Psoas muscle (tissue), 8 donors: ENCODE measurements around the gene ARID4B. TPM values are rescaled to one million over a fixed set of nuclear protein-coding genes. Genes with fewer than 3 reads are reported as not detected.

ENCODE experiments used
- ATAC-seq, 4 donors: fragments of 200-7000 bp; cut with Tn5 transposase; one replicate each; pipeline ENCODE4 v1.9.1; 2020; ENCODE audit warnings: moderate library complexity in 3 of 4, mild to moderate bottlenecking in 2 of 4
- DNase-seq, 2 donors: peaks; one replicate each; pipeline ENCODE4 v3.0.0-alpha.2; 2020
- H3K27ac ChIP-seq: fragments of 200-600 bp; one replicate; pipeline ENCODE4 v1.8.0; 2022
- H3K27me3 ChIP-seq, 3 donors: fragments of 200-600 bp in 1 of 3; one replicate each; pipeline versions ENCODE4 v1.6.1 to v1.8.0; 2013 to 2022; ENCODE audit warnings: low read length in 2 of 3, mild to moderate bottlenecking in 2 of 3, moderate library complexity in 1 of 3; ENCODE audit not compliant: insufficient read depth in 3 of 3
- H3K36me3 ChIP-seq, 2 donors: fragments of 200-600 bp in 1 of 2; one replicate each; pipeline versions ENCODE4 v1.6.1 to v1.8.0; 2013 to 2022; ENCODE audit warnings: low read depth in 1 of 2, mild to moderate bottlenecking in 1 of 2, moderate library complexity in 1 of 2; ENCODE audit not compliant: insufficient read depth in 1 of 2
- H3K4me1 ChIP-seq: fragments of 200-600 bp; one replicate; pipeline ENCODE4 v1.8.0; 2022
- H3K4me3 ChIP-seq: fragments of 200-600 bp; one replicate; pipeline ENCODE4 v1.8.0; 2022; ENCODE audit warnings: mild to moderate bottlenecking
- H3K9me3 ChIP-seq: fragments of 200-600 bp; one replicate; pipeline ENCODE4 v1.8.0; 2022
- CTCF ChIP-seq: fragments of 200-600 bp; IDR thresholded peaks from one replicate; pipeline ENCODE4 v1.8.0; 2022; ENCODE audit warnings: antibody characterized with exemption
- WGBS, 3 donors: extraction: QIAGEN DNeasy Blood & Tissue Kit; methylation state at CpG; one replicate each; pipeline versions ENCODE4 v1.1.6 to v1.1.7; 2013; 5-methylcytosine and 5-hydroxymethylcytosine counted together
- intact Hi-C, 2 donors: fragments of 100-400 bp; cut with DNase I; formaldehyde crosslinking; loops; one replicate each; pipeline versions ENCODE4 v1.11.0 to v1.14.2; 2022
- polyA plus RNA-seq, 3 donors: library from polyadenylated mRNA; stranded (reverse); fragments of 200-250 nt; gene quantifications; one replicate each; pipeline ENCODE4 v1.2.3, GENCODE V29; 2013
- total RNA-seq, 4 donors: library from RNA; stranded (reverse); fragmentation: NEBNext Ultra II Directional in 2 of 4; extraction: Animal tissue kit (Norgen Biotek cat#: 25700) in 2 of 4; gene quantifications; one replicate each; pipeline versions ENCODE4 v1.2.1 to v1.2.4, GENCODE V29; 2021 to 2023
- donor health status: healthy with polysubstance abuse.
- donor health status: DM: no; HTN: no; CAD: no; lungs with moderate emphysema.
- donor health status: Bipolar disorder and iron deficiency.
- donor health status: healthy.
- donor health status: DM: yes; HTN: yes; CAD: no.
- donor health status: DM: no; HTN: no; CAD: no.
- donor health status: DM: no; HTN: no; CAD: no.
- donor health status: DM: yes; HTN: yes; CAD: no.

Gene ARID4B
- total and polyA plus RNA-seq, 7 donors, result 2.9 to 16.0 (median 13.7) TPM

GRCh38 chr1:235291599-235292091 is 36.3 kb downstream of the ARID4B start:
- WGBS, 3 donors, result 66 to 79% (median 66%) methylated on average over 6 of the region's 6 CpGs
- ATAC-seq (no peak), DNase-seq (no peak)
- H3K9me3 ChIP-seq, result no peaks in the 10 kb centered on the region
- no peaks in the 10 kb centered on the region for H3K36me3 ChIP-seq
- no peaks in the 10 kb centered on the region for H3K27me3 ChIP-seq
- no peak for TF ChIP-seq CTCF
- H3K4me1 ChIP-seq, result peaks cover 63% of the 10 kb centered on the region
- no peak overlapping the region for H3K4me3 ChIP-seq
- intact Hi-C loops, result no loop called here
- no peak overlapping the region for H3K27ac ChIP-seq

GRCh38 chr1:235290740-235291502 is 37.1 kb downstream of the ARID4B start:
- Histone ChIP-seq H3K4me3 (no peak overlapping the region), H3K4me1 (peaks cover 61% of the 10 kb centered on the region), H3K36me3 (no peaks in the 10 kb centered on the region), H3K27ac (peak overlapping the region; percentile 40), H3K9me3 (no peaks in the 10 kb centered on the region), H3K27me3 (no peaks in the 10 kb centered on the region)
- 80 to 87% (median 81%) methylated on average over 12 of the region's 12 CpGs for WGBS, 3 donors
- DNase-seq (no peak), ATAC-seq (peak in 2 of 4 donors; percentile 25 to 28)
- intact Hi-C loops, result no loop called here
- TF ChIP-seq CTCF, result no peak

- Histone ChIP-seq H3K4me1 (peaks cover 59% of the 10 kb centered on the region), H3K9me3 (no peaks in the 10 kb centered on the region), H3K36me3 (no peaks in the 10 kb centered on the region), H3K27ac (peak overlapping the region; percentile 40), H3K4me3 (no peak overlapping the region), H3K27me3 (no peaks in the 10 kb centered on the region)
- ATAC-seq (peak in 2 of 4 donors; percentile 37 to 44), DNase-seq (no peak)
- no peak for TF ChIP-seq CTCF
- intact Hi-C loops, result no loop called here
- 53 to 68% (median 55%) methylated on average over 12 of the region's 12 CpGs for WGBS, 3 donors
Observed at GRCh38 chr1:235289859-235290739, 37.9 kb downstream of the ARID4B start.

- no peak for ATAC-seq
- no peaks in the 10 kb centered on the region for H3K36me3 ChIP-seq
- no peak for TF ChIP-seq CTCF
- H3K4me3 ChIP-seq, result no peak overlapping the region
- no peaks in the 10 kb centered on the region for H3K27me3 ChIP-seq
- WGBS, 3 donors, result 75 to 91% (median 75%) methylated on average over 4 of the region's 4 CpGs
- H3K27ac ChIP-seq, result no peak overlapping the region
- peaks cover 48% of the 10 kb centered on the region for H3K4me1 ChIP-seq
- intact Hi-C loops, result no loop called here
- no peaks in the 10 kb centered on the region for H3K9me3 ChIP-seq
- DNase-seq, result no peak
Observed at GRCh38 chr1:235287208-235287882, 40.6 kb downstream of the ARID4B start.
